GM23338 (cell line): ENCODE data around the gene IGF2BP2. TPM values are rescaled to one million over a fixed set of nuclear protein-coding genes. Genes with fewer than 3 reads are reported as not detected.

Source experiments
- ATAC-seq: fragments of 200-7000 bp; cut with Tn5 transposase; 3 replicates; pipeline ENCODE4 v1.9.1; 2020
- DNase-seq: peaks from one replicate; pipeline ENCODE4 v3.0.0-alpha.2; 2015; ENCODE audit warnings: low spot score
- H2AFZ ChIP-seq: fragments of 200-600 bp; sonication (generic); 2 replicates; pipeline ENCODE4 v1.8.0; 2016; ENCODE audit warnings: antibody characterized with exemption, mild to moderate bottlenecking, moderate library complexity
- H3F3A ChIP-seq: fragments of 200-600 bp; sonication (generic); replicated peaks from 2 replicates; pipeline ENCODE4 v1.8.0; 2017; ENCODE audit warnings: antibody characterized with exemption, mixed run types, low read depth
- H3K27ac ChIP-seq: fragments of 200-600 bp; sonication (generic); 2 replicates; pipeline ENCODE4 v1.6.1; 2016; ENCODE audit warnings: low read depth
- H3K27me3 ChIP-seq: fragments of 200-600 bp; sonication (generic); 2 replicates; pipeline ENCODE4 v1.8.0; 2016; ENCODE audit warnings: mild to moderate bottlenecking, mixed run types, moderate library complexity; ENCODE audit not compliant: insufficient read depth
- H3K36me3 ChIP-seq: fragments of 200-600 bp; sonication (generic); 2 replicates; pipeline ENCODE4 v1.8.0; 2016; ENCODE audit warnings: mild to moderate bottlenecking; ENCODE audit not compliant: insufficient read depth
- H3K4me1 ChIP-seq: fragments of 200-600 bp; sonication (generic); 2 replicates; pipeline ENCODE4 v1.8.0; 2016; ENCODE audit warnings: mild to moderate bottlenecking, moderate library complexity; ENCODE audit not compliant: insufficient read depth
- H3K4me2 ChIP-seq: fragments of 200-600 bp; sonication (generic); 2 replicates; pipeline ENCODE4 v1.7.1; 2017; ENCODE audit warnings: mixed run types
- H3K4me3 ChIP-seq: fragments of 200-600 bp; sonication (generic); 2 replicates; pipeline ENCODE4 v1.6.1; 2016; ENCODE audit warnings: mixed run types
- H3K79me2 ChIP-seq: fragments of 200-600 bp; sonication (generic); replicated peaks from 2 replicates; pipeline ENCODE4 v1.8.0; 2017; ENCODE audit warnings: mild to moderate bottlenecking; ENCODE audit not compliant: insufficient read depth
- H3K9me2 ChIP-seq: fragments of 200-600 bp; sonication (generic); 2 replicates; pipeline ENCODE4 v1.8.0; 2017; ENCODE audit not compliant: insufficient read depth
- H4K20me1 ChIP-seq: fragments of 200-600 bp; sonication (generic); replicated peaks from 2 replicates; pipeline ENCODE4 v1.8.0; 2017; ENCODE audit warnings: mild to moderate bottlenecking; ENCODE audit not compliant: insufficient read depth
- H3K27ac Mint-ChIP-seq: 2 replicates; pipeline ENCODE4 v1.8.0; 2020; ENCODE audit warnings: inconsistent platforms, mild to moderate bottlenecking, moderate library complexity, mixed read lengths
- H3K27me3 Mint-ChIP-seq: 3 replicates; pipeline ENCODE4 v1.8.0; 2022; ENCODE audit warnings: low read depth, mild to moderate bottlenecking, moderate library complexity, mixed read lengths, inconsistent platforms; ENCODE audit not compliant: insufficient read depth, poor library complexity
- H3K36me3 Mint-ChIP-seq: 3 replicates; pipeline ENCODE4 v1.8.0; 2021; ENCODE audit warnings: low read depth, mild to moderate bottlenecking, inconsistent platforms, moderate library complexity, mixed read lengths
- H3K4me1 Mint-ChIP-seq: 3 replicates; pipeline ENCODE4 v1.8.0; 2020; ENCODE audit warnings: mild to moderate bottlenecking, inconsistent platforms, mixed read lengths
- H3K4me3 Mint-ChIP-seq: 3 replicates; pipeline ENCODE4 v1.8.0; 2021; ENCODE audit warnings: moderate library complexity, mild to moderate bottlenecking, inconsistent platforms, mixed read lengths
- H3K9me3 Mint-ChIP-seq: 3 replicates; pipeline ENCODE4 v1.8.0; 2020; ENCODE audit warnings: moderate library complexity, mild to moderate bottlenecking, inconsistent platforms, mixed read lengths
- CREB1 ChIP-seq: fragments of 250-450 bp; sonication (Bioruptor Pico); IDR thresholded peaks from 2 replicates; pipeline ENCODE4 v1.5.0; 2020; ENCODE audit warnings: low read depth, mild to moderate bottlenecking, moderate library complexity
- EZH2 ChIP-seq: fragments of 200-600 bp; sonication (generic); IDR thresholded peaks from one replicate; pipeline ENCODE4 v1.8.0; 2017; ENCODE audit warnings: antibody characterized with exemption, mild to moderate bottlenecking, low read depth; ENCODE audit not compliant: unreplicated experiment
- EZH2phosphoT487 ChIP-seq: fragments of 200-600 bp; sonication (generic); IDR thresholded peaks from one replicate; pipeline ENCODE4 v1.8.1; 2018; ENCODE audit warnings: antibody characterized with exemption; ENCODE audit not compliant: unreplicated experiment
- JUNB ChIP-seq: IDR thresholded peaks from one replicate; pipeline ENCODE4 v1.6.1; 2016; ENCODE audit warnings: antibody characterized with exemption; ENCODE audit not compliant: unreplicated experiment
- NANOG ChIP-seq: IDR thresholded peaks from 2 replicates; pipeline ENCODE4 v1.6.1; 2016; ENCODE audit warnings: antibody characterized with exemption, borderline replicate concordance
- STAT1 ChIP-seq: IDR thresholded peaks from one replicate; pipeline ENCODE4 v1.6.1; 2016; ENCODE audit warnings: antibody characterized with exemption; ENCODE audit not compliant: unreplicated experiment
- ZNF114 ChIP-seq: fragments of 250-450 bp; sonication (Bioruptor Pico); IDR thresholded peaks from 2 replicates; pipeline ENCODE4 v1.5.0; 2020; ENCODE audit warnings: mild to moderate bottlenecking, moderate library complexity
- polyA plus RNA-seq: library from polyadenylated mRNA; unstranded; fragments of >200 nt; fragmentation: Nextera tagmentation; extraction: Ambion mirVana; gene quantifications from 2 replicates; pipeline ENCODE4 v1.2.1, GENCODE V29; 2016
- total RNA-seq: library from RNA; depleted of rRNA; stranded (reverse); fragments of >200 nt; shearing (Covaris generic); gene quantifications from 2 replicates; pipeline ENCODE4 v1.2.3, GENCODE V29; 2014
- TF ChIP-seq, protein P1 (sequence below), 2 experiments: fragments of 200-600 bp in 1 of 2; sonication (generic) in 1 of 2; conservative IDR thresholded peaks; 2 replicates each; pipeline versions ENCODE4 v1.5.1 to v1.6.1; 2016 to 2017; ENCODE audit warnings: antibody characterized with exemption in 2 of 2, low read depth in 2 of 2, mild to moderate bottlenecking in 2 of 2, moderate library complexity in 1 of 2
- TF ChIP-seq, protein P2 (sequence below): IDR thresholded peaks from one replicate; pipeline ENCODE4 v1.6.1; 2018; ENCODE audit warnings: antibody characterized with exemption; ENCODE audit not compliant: unreplicated experiment
- TF ChIP-seq, protein P3 (sequence below): fragments of 250-450 bp; sonication (Bioruptor Pico); IDR thresholded peaks from 2 replicates; pipeline ENCODE4 v1.5.0; 2020; ENCODE audit warnings: mild to moderate bottlenecking, moderate library complexity

The IGF2BP2 gene
- total and polyA plus RNA-seq, 2 experiments from 2014 or later = 82.9 to 84.5 TPM

DNA sequence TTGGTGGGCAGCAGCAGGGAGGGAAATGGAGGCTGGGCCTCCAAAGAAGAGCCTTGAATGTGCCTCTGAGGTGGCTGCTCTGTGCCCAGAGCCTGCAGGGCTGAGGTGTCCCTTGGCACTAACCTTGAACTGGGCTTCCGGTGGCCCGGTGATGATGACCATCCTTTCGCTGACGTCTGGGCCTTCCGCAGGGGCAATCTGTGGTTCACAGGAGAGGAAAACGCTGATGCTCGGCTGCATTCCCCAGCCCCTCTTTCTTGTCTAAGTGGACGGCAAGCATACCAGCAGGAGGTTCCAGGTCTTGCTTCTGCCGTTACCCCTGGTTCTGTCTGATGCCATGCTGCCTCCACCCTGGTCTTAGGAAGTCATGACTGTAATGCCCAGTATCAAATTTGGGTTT lies 172.9 kb downstream of the IGF2BP2 start:
- peaks cover 33% of the 10 kb centered on the region for H3K27me3 Mint-ChIP-seq
- peaks cover 28% of the 10 kb centered on the region for H3K36me3 ChIP-seq
- ATAC-seq (no peak), DNase-seq (no peak)
- H3K27ac ChIP-seq = no peak overlapping the region
- H3F3A ChIP-seq = peaks cover under 1% of the 10 kb centered on the region; the same call in 1 of the 2 replicates
- peaks cover 14% of the 10 kb centered on the region for H3K4me1 Mint-ChIP-seq
- H3K27ac Mint-ChIP-seq = no peak overlapping the region
- no peaks in the 10 kb centered on the region for H3K9me2 ChIP-seq
- no peaks in the 10 kb centered on the region for H4K20me1 ChIP-seq
- no peaks in the 10 kb centered on the region for H3K79me2 ChIP-seq
- H3K4me3 Mint-ChIP-seq = no peak overlapping the region
- H3K36me3 Mint-ChIP-seq = peaks cover 93% of the 10 kb centered on the region
- H3K9me3 Mint-ChIP-seq = no peaks in the 10 kb centered on the region
- no peak overlapping the region for H3K4me2 ChIP-seq
- H3K4me3 ChIP-seq = no peak overlapping the region
- no peak overlapping the region for H2AFZ ChIP-seq
- H3K4me1 ChIP-seq = peaks cover 3% of the 10 kb centered on the region; the same call in 1 of the 2 replicates
- no peak for TF ChIP-seq JUNB
- TF ChIP-seq EZH2phosphoT487 = no peak
- no peak for TF ChIP-seq ZNF114 (CRISPR knock-in tag)
- TF ChIP-seq, protein P1, sequence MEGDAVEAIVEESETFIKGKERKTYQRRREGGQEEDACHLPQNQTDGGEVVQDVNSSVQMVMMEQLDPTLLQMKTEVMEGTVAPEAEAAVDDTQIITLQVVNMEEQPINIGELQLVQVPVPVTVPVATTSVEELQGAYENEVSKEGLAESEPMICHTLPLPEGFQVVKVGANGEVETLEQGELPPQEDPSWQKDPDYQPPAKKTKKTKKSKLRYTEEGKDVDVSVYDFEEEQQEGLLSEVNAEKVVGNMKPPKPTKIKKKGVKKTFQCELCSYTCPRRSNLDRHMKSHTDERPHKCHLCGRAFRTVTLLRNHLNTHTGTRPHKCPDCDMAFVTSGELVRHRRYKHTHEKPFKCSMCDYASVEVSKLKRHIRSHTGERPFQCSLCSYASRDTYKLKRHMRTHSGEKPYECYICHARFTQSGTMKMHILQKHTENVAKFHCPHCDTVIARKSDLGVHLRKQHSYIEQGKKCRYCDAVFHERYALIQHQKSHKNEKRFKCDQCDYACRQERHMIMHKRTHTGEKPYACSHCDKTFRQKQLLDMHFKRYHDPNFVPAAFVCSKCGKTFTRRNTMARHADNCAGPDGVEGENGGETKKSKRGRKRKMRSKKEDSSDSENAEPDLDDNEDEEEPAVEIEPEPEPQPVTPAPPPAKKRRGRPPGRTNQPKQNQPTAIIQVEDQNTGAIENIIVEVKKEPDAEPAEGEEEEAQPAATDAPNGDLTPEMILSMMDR (conservative IDR thresholded peaks at IDR 0.05; ENCODE audit: low read depth in 2 of 2) = no peak
- TF ChIP-seq, protein P2, sequence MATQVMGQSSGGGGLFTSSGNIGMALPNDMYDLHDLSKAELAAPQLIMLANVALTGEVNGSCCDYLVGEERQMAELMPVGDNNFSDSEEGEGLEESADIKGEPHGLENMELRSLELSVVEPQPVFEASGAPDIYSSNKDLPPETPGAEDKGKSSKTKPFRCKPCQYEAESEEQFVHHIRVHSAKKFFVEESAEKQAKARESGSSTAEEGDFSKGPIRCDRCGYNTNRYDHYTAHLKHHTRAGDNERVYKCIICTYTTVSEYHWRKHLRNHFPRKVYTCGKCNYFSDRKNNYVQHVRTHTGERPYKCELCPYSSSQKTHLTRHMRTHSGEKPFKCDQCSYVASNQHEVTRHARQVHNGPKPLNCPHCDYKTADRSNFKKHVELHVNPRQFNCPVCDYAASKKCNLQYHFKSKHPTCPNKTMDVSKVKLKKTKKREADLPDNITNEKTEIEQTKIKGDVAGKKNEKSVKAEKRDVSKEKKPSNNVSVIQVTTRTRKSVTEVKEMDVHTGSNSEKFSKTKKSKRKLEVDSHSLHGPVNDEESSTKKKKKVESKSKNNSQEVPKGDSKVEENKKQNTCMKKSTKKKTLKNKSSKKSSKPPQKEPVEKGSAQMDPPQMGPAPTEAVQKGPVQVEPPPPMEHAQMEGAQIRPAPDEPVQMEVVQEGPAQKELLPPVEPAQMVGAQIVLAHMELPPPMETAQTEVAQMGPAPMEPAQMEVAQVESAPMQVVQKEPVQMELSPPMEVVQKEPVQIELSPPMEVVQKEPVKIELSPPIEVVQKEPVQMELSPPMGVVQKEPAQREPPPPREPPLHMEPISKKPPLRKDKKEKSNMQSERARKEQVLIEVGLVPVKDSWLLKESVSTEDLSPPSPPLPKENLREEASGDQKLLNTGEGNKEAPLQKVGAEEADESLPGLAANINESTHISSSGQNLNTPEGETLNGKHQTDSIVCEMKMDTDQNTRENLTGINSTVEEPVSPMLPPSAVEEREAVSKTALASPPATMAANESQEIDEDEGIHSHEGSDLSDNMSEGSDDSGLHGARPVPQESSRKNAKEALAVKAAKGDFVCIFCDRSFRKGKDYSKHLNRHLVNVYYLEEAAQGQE = no peak
- no peak for TF ChIP-seq CREB1 (CRISPR knock-in tag)
- no peak for TF ChIP-seq NANOG
- TF ChIP-seq EZH2 = no peak
- H3K27me3 ChIP-seq = no peaks in the 10 kb centered on the region

DNA sequence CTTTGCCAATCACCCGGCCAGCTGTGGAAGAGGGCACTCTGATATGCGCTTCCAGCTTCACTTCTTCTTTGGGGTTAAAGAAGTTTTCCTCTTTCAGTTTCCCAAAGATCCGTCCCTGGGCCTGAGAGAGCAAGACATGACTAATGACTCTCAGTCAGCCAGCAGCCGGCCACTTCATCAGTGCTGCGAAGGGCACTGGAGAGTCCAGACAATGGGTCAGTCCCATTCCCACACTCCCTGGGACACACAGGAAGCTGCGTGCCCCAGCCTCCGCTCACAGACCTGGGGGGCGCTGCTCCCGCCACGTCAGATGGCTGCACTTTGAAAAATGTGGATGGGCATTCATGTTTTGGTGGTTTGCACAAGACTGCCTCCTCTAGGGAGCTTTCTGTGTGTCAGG lies 175.4 kb downstream of the IGF2BP2 start:
- no peak for DNase-seq
- peaks cover 4% of the 10 kb centered on the region; the same call in 1 of the 2 replicates for H3F3A ChIP-seq
- no peak overlapping the region for H3K4me3 ChIP-seq
- H3K4me3 Mint-ChIP-seq = no peak overlapping the region
- no peaks in the 10 kb centered on the region for H3K9me3 Mint-ChIP-seq
- TF ChIP-seq STAT1 (no peak), EZH2phosphoT487 (no peak)
- TF ChIP-seq, protein P3, sequence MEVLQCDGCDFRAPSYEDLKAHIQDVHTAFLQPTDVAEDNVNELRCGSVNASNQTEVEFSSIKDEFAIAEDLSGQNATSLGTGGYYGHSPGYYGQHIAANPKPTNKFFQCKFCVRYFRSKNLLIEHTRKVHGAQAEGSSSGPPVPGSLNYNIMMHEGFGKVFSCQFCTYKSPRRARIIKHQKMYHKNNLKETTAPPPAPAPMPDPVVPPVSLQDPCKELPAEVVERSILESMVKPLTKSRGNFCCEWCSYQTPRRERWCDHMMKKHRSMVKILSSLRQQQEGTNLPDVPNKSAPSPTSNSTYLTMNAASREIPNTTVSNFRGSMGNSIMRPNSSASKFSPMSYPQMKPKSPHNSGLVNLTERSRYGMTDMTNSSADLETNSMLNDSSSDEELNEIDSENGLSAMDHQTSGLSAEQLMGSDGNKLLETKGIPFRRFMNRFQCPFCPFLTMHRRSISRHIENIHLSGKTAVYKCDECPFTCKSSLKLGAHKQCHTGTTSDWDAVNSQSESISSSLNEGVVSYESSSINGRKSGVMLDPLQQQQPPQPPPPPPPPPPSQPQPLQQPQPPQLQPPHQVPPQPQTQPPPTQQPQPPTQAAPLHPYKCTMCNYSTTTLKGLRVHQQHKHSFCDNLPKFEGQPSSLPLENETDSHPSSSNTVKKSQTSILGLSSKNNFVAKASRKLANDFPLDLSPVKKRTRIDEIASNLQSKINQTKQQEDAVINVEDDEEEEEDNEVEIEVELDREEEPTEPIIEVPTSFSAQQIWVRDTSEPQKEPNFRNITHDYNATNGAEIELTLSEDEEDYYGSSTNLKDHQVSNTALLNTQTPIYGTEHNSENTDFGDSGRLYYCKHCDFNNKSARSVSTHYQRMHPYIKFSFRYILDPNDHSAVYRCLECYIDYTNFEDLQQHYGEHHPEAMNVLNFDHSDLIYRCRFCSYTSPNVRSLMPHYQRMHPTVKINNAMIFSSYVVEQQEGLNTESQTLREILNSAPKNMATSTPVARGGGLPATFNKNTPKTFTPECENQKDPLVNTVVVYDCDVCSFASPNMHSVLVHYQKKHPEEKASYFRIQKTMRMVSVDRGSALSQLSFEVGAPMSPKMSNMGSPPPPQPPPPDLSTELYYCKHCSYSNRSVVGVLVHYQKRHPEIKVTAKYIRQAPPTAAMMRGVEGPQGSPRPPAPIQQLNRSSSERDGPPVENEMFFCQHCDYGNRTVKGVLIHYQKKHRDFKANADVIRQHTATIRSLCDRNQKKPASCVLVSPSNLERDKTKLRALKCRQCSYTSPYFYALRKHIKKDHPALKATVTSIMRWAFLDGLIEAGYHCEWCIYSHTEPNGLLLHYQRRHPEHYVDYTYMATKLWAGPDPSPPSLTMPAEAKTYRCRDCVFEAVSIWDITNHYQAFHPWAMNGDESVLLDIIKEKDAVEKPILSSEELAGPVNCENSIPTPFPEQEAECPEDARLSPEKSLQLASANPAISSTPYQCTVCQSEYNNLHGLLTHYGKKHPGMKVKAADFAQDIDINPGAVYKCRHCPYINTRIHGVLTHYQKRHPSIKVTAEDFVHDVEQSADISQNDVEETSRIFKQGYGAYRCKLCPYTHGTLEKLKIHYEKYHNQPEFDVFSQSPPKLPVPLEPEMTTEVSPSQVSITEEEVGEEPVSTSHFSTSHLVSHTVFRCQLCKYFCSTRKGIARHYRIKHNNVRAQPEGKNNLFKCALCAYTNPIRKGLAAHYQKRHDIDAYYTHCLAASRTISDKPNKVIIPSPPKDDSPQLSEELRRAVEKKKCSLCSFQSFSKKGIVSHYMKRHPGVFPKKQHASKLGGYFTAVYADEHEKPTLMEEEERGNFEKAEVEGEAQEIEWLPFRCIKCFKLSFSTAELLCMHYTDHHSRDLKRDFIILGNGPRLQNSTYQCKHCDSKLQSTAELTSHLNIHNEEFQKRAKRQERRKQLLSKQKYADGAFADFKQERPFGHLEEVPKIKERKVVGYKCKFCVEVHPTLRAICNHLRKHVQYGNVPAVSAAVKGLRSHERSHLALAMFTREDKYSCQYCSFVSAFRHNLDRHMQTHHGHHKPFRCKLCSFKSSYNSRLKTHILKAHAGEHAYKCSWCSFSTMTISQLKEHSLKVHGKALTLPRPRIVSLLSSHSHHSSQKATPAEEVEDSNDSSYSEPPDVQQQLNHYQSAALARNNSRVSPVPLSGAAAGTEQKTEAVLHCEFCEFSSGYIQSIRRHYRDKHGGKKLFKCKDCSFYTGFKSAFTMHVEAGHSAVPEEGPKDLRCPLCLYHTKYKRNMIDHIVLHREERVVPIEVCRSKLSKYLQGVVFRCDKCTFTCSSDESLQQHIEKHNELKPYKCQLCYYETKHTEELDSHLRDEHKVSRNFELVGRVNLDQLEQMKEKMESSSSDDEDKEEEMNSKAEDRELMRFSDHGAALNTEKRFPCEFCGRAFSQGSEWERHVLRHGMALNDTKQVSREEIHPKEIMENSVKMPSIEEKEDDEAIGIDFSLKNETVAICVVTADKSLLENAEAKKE (CRISPR knock-in tag) = no peak
- no peaks in the 10 kb centered on the region for H3K27me3 ChIP-seq
- H3K4me1 ChIP-seq = peaks cover 12% of the 10 kb centered on the region; the same call in 1 of the 2 replicates
- no peak overlapping the region; the same call in 1 of the 2 replicates for H3K27ac ChIP-seq
- no peak overlapping the region for H3K4me2 ChIP-seq
- H3K79me2 ChIP-seq = no peaks in the 10 kb centered on the region
- no peak overlapping the region for H3K27ac Mint-ChIP-seq
- H3K9me2 ChIP-seq = no peaks in the 10 kb centered on the region
- peaks cover 33% of the 10 kb centered on the region for H3K4me1 Mint-ChIP-seq
- H2AFZ ChIP-seq = no peak overlapping the region
- ATAC-seq = no peak
- peaks cover 23% of the 10 kb centered on the region for H3K27me3 Mint-ChIP-seq
- peaks cover 34% of the 10 kb centered on the region for H3K36me3 ChIP-seq
- H4K20me1 ChIP-seq = no peaks in the 10 kb centered on the region; the same call in 1 of the 2 replicates
- peaks cover 91% of the 10 kb centered on the region for H3K36me3 Mint-ChIP-seq
